Mesodermal cell (in vitro differentiated cells): ENCODE data around the gene GNB1L.

Source experiments
- H3K27ac ChIP-seq: 2 replicates; pipeline ENCODE4 v1.7.0; 2013; ENCODE audit warnings: mild to moderate bottlenecking, low read depth, low read length, moderate library complexity; ENCODE audit not compliant: severe bottlenecking
- H3K36me3 ChIP-seq: 2 replicates; pipeline ENCODE4 v1.7.1; 2013; ENCODE audit warnings: mild to moderate bottlenecking, low read length, moderate library complexity; ENCODE audit not compliant: control insufficient read depth, insufficient read depth
- H3K4me1 ChIP-seq: one replicate; pipeline ENCODE4 v1.7.1; 2013; ENCODE audit warnings: mild to moderate bottlenecking, low read length; ENCODE audit not compliant: insufficient read depth, control insufficient read depth, poor library complexity, severe bottlenecking
- H3K4me3 ChIP-seq: 2 replicates; pipeline ENCODE4 v1.7.0; 2013; ENCODE audit warnings: low read length, control low read depth, mild to moderate bottlenecking; ENCODE audit not compliant: insufficient read depth, poor library complexity, severe bottlenecking; ENCODE audit errors: extremely low read depth
- H3K9me3 ChIP-seq: 2 replicates; pipeline ENCODE4 v1.7.1; 2013; ENCODE audit warnings: mild to moderate bottlenecking, low read length, moderate library complexity; ENCODE audit not compliant: control insufficient read depth
- WGBS, 2 experiments: methylation state at CpG; one replicate each; pipeline ENCODE4 v1.1.5; 2013; ENCODE audit warnings: missing lambda C conversion rate in 2 of 2; ENCODE audit not compliant: insufficient coverage in 2 of 2; 5-methylcytosine and 5-hydroxymethylcytosine counted together

The GNB1L gene

DNA sequence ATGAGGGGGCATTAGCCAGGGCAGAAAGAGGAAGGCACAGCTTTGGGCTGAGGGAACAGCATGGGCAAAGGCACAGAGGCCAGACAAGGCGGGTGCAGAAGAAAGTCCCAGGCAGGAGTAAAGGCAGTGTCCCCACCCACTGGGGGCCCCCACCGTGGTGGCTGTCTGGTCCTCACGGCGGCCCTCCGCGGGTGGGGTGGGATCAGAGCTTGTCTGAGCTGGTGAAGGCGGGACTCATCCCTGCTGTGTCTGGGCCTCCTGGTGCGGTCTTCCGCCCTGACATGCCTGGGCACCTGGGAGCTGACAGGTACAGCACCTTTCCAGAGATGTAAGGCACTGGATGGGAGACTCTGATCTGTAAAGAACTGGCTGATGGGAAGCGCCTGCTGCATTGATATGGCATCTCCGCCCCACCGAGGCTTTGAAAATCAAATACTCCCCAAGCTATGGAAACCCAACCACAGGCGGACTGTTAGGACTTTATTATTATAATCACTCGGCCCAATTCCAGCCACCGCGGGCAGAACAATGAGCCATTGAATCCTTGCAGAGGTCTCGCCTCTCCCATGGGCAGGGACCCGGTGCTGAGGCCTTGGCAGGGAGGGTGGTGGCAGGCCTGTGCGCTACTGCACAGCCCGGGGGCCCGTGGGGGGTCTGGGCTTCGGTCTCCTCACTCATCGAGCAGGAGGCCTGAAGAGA lies 14.2 kb upstream of the GNB1L start:
- H3K4me3 ChIP-seq = no peak overlapping the region
- H3K4me1 ChIP-seq = peaks cover 4% of the 10 kb centered on the region
- H3K9me3 ChIP-seq = no peaks in the 10 kb centered on the region
- 84 to 85% methylated on average over 19 to 20 of the region's 23 CpGs for WGBS, 2 experiments
- no peaks in the 10 kb centered on the region for H3K36me3 ChIP-seq
- H3K27ac ChIP-seq = no peak overlapping the region

DNA sequence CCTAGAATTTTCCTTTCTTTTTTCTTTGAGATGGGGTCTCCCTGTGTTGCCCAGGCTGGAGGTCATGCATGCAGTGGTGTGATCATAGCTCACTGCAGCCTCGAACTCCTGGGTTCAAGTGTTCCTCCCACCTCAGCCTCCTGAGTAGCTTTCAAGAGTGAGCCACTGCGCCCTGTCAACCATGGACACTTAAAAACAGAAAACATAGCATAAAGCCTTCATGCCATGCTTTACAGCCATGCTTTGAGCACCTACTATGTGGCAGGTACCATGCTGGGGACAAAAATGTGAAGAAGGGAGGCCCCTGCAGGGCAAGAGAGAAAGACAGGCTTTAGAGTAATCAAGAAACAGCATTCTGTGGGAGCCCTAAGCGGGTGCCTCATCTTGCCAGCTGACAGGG lies 13.7 kb upstream of the GNB1L start:
- no peaks in the 10 kb centered on the region for H3K36me3 ChIP-seq
- H3K4me1 ChIP-seq = peaks cover 4% of the 10 kb centered on the region
- H3K27ac ChIP-seq = no peak overlapping the region
- 75 to 80% methylated on average over 1 of the region's 3 CpGs for WGBS, 2 experiments
- no peaks in the 10 kb centered on the region for H3K9me3 ChIP-seq
- no peak overlapping the region for H3K4me3 ChIP-seq

GRCh38 chr22:19867617-19868016 lies 12.9 kb upstream of the GNB1L start:
- Histone ChIP-seq H3K4me1 (peaks cover 4% of the 10 kb centered on the region), H3K27ac (no peak overlapping the region), H3K4me3 (no peak overlapping the region), H3K36me3 (no peaks in the 10 kb centered on the region), H3K9me3 (no peaks in the 10 kb centered on the region)
- 96 to 98% methylated on average over 5 to 6 of the region's 7 CpGs for WGBS, 2 experiments

DNA sequence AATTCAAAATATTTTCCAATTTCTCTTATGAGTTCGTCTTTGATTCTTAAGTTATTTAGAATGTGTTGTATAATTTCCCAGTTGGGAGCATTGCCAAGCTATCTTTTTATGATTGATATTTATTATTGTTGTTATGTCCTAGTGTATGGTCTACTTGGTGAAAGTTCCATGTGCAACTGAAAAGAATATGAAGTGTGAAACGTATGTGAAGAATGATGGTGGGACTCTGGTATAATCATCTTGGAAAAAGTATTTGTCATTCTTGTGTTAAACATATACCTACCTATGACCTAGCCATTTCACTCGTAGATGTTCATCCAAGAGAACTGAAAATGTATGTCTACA lies 12.0 kb upstream of the GNB1L start:
- 100% methylated on average over 1 of the region's 3 CpGs; no CpG with 5 or more reads in 1 of the 2 experiments for WGBS, 2 experiments
- Histone ChIP-seq H3K27ac (no peak overlapping the region), H3K4me1 (peaks cover 4% of the 10 kb centered on the region), H3K4me3 (no peak overlapping the region), H3K9me3 (no peaks in the 10 kb centered on the region), H3K36me3 (no peaks in the 10 kb centered on the region)

GRCh38 chr22:19865141-19865829 lies 10.6 kb upstream of the GNB1L start:
- Histone ChIP-seq H3K36me3 (no peaks in the 10 kb centered on the region), H3K9me3 (no peaks in the 10 kb centered on the region), H3K4me3 (no peak overlapping the region), H3K4me1 (peaks cover 4% of the 10 kb centered on the region), H3K27ac (no peak overlapping the region)
- 90 to 96% methylated on average over 8 to 9 of the region's 12 CpGs for WGBS, 2 experiments

GRCh38 chr22:19864538-19865106 lies 9.9 kb upstream of the GNB1L start:
- WGBS, 2 experiments = 86 to 100% methylated on average over 1 of the region's 5 CpGs
- peaks cover 4% of the 10 kb centered on the region for H3K4me1 ChIP-seq
- H3K36me3 ChIP-seq = no peaks in the 10 kb centered on the region
- H3K27ac ChIP-seq = no peak overlapping the region
- H3K4me3 ChIP-seq = no peak overlapping the region
- H3K9me3 ChIP-seq = no peaks in the 10 kb centered on the region

DNA sequence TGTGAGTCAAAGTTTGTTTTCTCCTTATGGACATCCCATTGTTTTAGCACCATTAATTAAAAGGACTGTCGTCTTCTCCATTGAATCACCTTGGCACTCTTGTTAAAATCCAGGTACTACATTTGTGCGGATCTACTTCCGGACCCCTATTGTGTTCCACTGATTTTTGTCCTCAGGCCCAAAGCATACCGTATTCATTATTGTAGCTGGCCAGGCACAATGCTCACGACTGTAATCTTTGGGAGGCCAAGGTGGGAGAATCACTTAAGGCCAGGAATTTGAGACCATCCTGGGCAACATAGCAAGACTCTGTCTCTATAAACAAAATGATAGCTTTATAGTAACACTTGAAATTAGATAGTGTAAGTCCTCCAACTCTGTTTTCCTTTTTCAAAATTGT lies 8.9 kb upstream of the GNB1L start:
- WGBS, 2 experiments = 96 to 98% methylated on average over 3 to 5 of the region's 5 CpGs
- Histone ChIP-seq H3K4me1 (peaks cover 4% of the 10 kb centered on the region), H3K4me3 (no peak overlapping the region), H3K27ac (no peak overlapping the region), H3K9me3 (no peaks in the 10 kb centered on the region), H3K36me3 (no peaks in the 10 kb centered on the region)

DNA sequence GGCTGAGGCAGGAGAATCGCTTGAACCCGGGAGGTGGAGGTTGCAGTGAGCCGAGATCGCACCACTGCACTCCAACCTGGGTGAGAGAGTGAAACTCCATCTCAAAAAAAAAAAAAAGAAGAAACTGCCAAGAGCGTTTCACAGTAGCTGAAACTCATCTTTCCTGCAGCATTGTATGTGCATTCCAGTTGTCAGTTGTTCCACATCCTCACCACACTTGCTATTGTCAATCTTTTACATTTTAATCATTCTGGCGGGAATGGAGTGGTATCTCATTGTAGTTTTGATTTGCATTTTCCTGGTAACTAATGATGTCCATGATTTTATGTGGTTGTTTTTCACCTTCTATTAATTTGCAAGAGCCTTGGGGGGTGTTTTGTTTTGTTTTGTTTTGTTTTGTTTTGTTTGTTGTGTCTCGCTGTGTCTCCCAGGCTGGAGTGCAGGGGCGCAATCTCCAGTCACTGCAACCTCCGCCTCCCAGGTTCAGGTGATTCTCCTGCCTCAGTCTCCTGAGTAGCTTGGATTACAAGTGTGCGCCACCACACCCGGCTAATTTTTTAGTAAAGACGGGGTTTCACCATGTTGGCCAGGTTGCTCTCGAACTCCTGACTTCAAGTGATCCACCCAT lies 8.1 kb upstream of the GNB1L start:
- Histone ChIP-seq H3K9me3 (no peaks in the 10 kb centered on the region), H3K36me3 (no peaks in the 10 kb centered on the region), H3K27ac (no peak overlapping the region), H3K4me3 (no peak overlapping the region), H3K4me1 (peaks cover 4% of the 10 kb centered on the region)
- WGBS, 2 experiments = 88 to 100% methylated on average over 5 to 10 of the region's 13 CpGs

- H3K9me3 ChIP-seq = no peaks in the 10 kb centered on the region
- no peak overlapping the region for H3K27ac ChIP-seq
- no peak overlapping the region for H3K4me3 ChIP-seq
- no peaks in the 10 kb centered on the region for H3K36me3 ChIP-seq
- H3K4me1 ChIP-seq = peaks cover 13% of the 10 kb centered on the region
- 94 to 100% methylated on average over 5 to 6 of the region's 8 CpGs for WGBS, 2 experiments
These were observed 5.3 kb upstream of the GNB1L start for GRCh38 chr22:19859861-19860510.

GRCh38 chr22:19857382-19857781 lies 2.7 kb upstream of the GNB1L start:
- Histone ChIP-seq H3K4me3 (no peak overlapping the region), H3K27ac (no peak overlapping the region), H3K4me1 (peaks cover 23% of the 10 kb centered on the region), H3K9me3 (no peaks in the 10 kb centered on the region), H3K36me3 (peaks cover 11% of the 10 kb centered on the region)
- no CpG with 5 or more reads among the region's 3 CpGs for WGBS, 2 experiments
